DOHH2 (cell line): ENCODE results near the gene OR8D2.

Experiments
- H3F3A ChIP-seq: fragments of 200-600 bp; sonication (generic), shearing (Covaris generic); 2 replicates; pipeline ENCODE4 v1.6.0; 2016; ENCODE audit warnings: antibody characterized with exemption, mild to moderate bottlenecking; ENCODE audit not compliant: control insufficient read depth, insufficient read depth
- H3K27ac ChIP-seq: fragments of 200-600 bp; sonication (generic); 2 replicates; pipeline ENCODE4 v1.5.1; 2014; ENCODE audit warnings: low read depth, mild to moderate bottlenecking, low read length, moderate library complexity
- H3K27me3 ChIP-seq: fragments of 200-600 bp; sonication (generic); 2 replicates; pipeline ENCODE4 v1.6.1; 2014; ENCODE audit warnings: mild to moderate bottlenecking, low read length, mixed read lengths; ENCODE audit not compliant: control insufficient read depth
- H3K36me3 ChIP-seq: fragments of 200-600 bp; sonication (generic); 2 replicates; pipeline ENCODE4 v1.6.1; 2014; ENCODE audit warnings: mild to moderate bottlenecking, low read length, moderate library complexity, mixed read lengths; ENCODE audit not compliant: control insufficient read depth
- H3K4me1 ChIP-seq: fragments of 200-600 bp; sonication (generic); 2 replicates; pipeline ENCODE4 v1.6.1; 2014; ENCODE audit warnings: mild to moderate bottlenecking, low read length, mixed read lengths; ENCODE audit not compliant: control insufficient read depth
- H3K4me2 ChIP-seq: fragments of 200-600 bp; sonication (generic); 2 replicates; pipeline ENCODE4 v1.6.0; 2014; ENCODE audit warnings: mild to moderate bottlenecking, low read length, moderate library complexity
- H3K4me3 ChIP-seq: fragments of 200-600 bp; sonication (generic); 2 replicates; pipeline ENCODE4 v1.5.1; 2014; ENCODE audit warnings: mild to moderate bottlenecking, low read length, mixed read lengths
- H3K79me2 ChIP-seq: fragments of 200-600 bp; sonication (generic); 2 replicates; pipeline ENCODE4 v1.6.1; 2014; ENCODE audit warnings: mild to moderate bottlenecking, low read length, mixed read lengths; ENCODE audit not compliant: control insufficient read depth
- H3K9me2 ChIP-seq: fragments of 200-600 bp; sonication (generic); replicated peaks from 2 replicates; pipeline ENCODE4 v1.6.1; 2014; ENCODE audit warnings: mild to moderate bottlenecking, low read length, mixed read lengths; ENCODE audit not compliant: control insufficient read depth
- H3K9me3 ChIP-seq: fragments of 200-600 bp; sonication (generic); 2 replicates; pipeline ENCODE4 v1.6.1; 2014; ENCODE audit warnings: antibody characterized with exemption, low read length, mixed read lengths; ENCODE audit not compliant: control insufficient read depth, insufficient read depth
- H4K20me1 ChIP-seq: fragments of 200-600 bp; sonication (generic); 2 replicates; pipeline ENCODE4 v1.6.0; 2014; ENCODE audit warnings: low read depth, mild to moderate bottlenecking, antibody characterized with exemption, low read length, moderate library complexity; ENCODE audit not compliant: control insufficient read depth, insufficient read depth
- EZH2phosphoT487 ChIP-seq: fragments of 200-600 bp; sonication (generic); IDR thresholded peaks from 2 replicates; pipeline ENCODE4 v1.6.1; 2017; ENCODE audit warnings: borderline replicate concordance, mild to moderate bottlenecking, antibody characterized with exemption, low read length, moderate library complexity, mixed read lengths
- TF ChIP-seq, protein P1 (sequence below): fragments of 200-600 bp; sonication (generic); IDR thresholded peaks from one replicate; pipeline ENCODE4 v1.5.1; 2014; ENCODE audit warnings: antibody characterized with exemption, mild to moderate bottlenecking, low read depth, low read length; ENCODE audit not compliant: poor library complexity, severe bottlenecking

The OR8D2 gene

DNA sequence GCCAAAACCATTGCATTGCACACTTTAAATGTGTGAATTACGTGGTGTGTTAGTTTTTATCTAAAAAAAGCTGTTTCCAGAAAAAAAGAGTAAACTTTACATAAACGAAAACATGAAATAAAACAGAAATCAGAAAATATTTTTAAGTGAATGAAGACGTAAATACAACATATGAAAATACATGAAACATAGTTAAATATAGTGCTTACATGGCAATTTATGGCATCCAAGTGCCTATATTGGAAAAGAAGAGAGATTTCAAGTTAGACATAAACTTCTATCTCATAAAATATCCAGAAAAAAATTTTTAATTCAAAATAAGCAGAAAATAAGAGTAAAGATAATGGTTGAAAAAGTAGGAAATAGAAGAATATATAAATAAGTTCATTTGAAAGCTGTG lies 11.9 kb upstream of the OR8D2 start:
- no peak overlapping the region for H3K27ac ChIP-seq
- no peak for TF ChIP-seq EZH2phosphoT487
- TF ChIP-seq, protein P1, sequence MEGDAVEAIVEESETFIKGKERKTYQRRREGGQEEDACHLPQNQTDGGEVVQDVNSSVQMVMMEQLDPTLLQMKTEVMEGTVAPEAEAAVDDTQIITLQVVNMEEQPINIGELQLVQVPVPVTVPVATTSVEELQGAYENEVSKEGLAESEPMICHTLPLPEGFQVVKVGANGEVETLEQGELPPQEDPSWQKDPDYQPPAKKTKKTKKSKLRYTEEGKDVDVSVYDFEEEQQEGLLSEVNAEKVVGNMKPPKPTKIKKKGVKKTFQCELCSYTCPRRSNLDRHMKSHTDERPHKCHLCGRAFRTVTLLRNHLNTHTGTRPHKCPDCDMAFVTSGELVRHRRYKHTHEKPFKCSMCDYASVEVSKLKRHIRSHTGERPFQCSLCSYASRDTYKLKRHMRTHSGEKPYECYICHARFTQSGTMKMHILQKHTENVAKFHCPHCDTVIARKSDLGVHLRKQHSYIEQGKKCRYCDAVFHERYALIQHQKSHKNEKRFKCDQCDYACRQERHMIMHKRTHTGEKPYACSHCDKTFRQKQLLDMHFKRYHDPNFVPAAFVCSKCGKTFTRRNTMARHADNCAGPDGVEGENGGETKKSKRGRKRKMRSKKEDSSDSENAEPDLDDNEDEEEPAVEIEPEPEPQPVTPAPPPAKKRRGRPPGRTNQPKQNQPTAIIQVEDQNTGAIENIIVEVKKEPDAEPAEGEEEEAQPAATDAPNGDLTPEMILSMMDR, result no peak
- H3K4me2 ChIP-seq, result no peak overlapping the region
- no peaks in the 10 kb centered on the region for H4K20me1 ChIP-seq
- no peaks in the 10 kb centered on the region for H3K9me2 ChIP-seq
- H3K4me3 ChIP-seq, result no peak overlapping the region
- H3F3A ChIP-seq, result no peaks in the 10 kb centered on the region
- no peaks in the 10 kb centered on the region for H3K9me3 ChIP-seq
- H3K4me1 ChIP-seq, result peaks cover 22% of the 10 kb centered on the region
- peaks cover 6% of the 10 kb centered on the region; the same call in 1 of the 2 replicates for H3K27me3 ChIP-seq
- H3K79me2 ChIP-seq, result no peaks in the 10 kb centered on the region
- no peaks in the 10 kb centered on the region for H3K36me3 ChIP-seq

DNA sequence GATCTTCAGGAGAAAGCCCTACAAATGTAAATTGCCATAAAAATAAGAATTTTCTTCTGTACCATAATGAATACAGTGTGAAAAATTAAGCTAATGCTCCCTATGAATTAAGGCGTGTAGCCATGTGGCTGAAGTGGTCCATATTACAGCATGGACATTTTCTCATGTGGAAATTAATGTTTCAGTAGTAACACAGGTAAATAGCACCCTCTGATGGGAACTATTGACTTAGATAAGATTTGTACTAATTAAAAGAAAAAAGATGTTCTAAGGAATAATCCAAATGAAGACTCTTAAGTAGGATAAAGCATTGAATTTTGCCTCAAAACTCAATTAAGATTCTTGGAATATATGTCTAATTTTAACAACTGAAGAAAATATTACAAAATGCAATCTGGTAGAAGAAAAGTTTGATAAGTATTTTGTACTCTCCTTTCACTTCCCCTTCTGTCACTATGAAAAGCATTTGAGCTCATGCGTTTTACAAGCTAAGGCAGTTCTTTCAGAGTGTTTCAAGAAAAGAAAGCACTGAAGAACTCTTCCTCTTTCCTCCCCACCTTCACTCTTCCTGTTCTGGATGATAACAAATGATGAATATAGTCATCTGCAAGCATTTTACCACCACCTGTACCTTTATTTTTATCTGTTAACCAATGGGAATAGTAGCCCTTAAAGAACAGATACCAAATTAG lies 9.9 kb upstream of the OR8D2 start:
- peak overlapping the region; percentile 43 for H3K4me2 ChIP-seq
- no peaks in the 10 kb centered on the region for H3K79me2 ChIP-seq
- no peak overlapping the region for H3K27ac ChIP-seq
- no peaks in the 10 kb centered on the region for H4K20me1 ChIP-seq
- no peaks in the 10 kb centered on the region for H3F3A ChIP-seq
- H3K4me3 ChIP-seq, result peak overlapping the region; percentile 11; the same call in 1 of the 2 replicates
- H3K27me3 ChIP-seq, result peaks cover 14% of the 10 kb centered on the region; the same call in 1 of the 2 replicates
- no peaks in the 10 kb centered on the region for H3K36me3 ChIP-seq
- H3K9me2 ChIP-seq, result no peaks in the 10 kb centered on the region
- H3K9me3 ChIP-seq, result no peaks in the 10 kb centered on the region
- peaks cover 22% of the 10 kb centered on the region for H3K4me1 ChIP-seq
- TF ChIP-seq, protein P1, result peak; percentile 57
- TF ChIP-seq EZH2phosphoT487, result no peak

DNA sequence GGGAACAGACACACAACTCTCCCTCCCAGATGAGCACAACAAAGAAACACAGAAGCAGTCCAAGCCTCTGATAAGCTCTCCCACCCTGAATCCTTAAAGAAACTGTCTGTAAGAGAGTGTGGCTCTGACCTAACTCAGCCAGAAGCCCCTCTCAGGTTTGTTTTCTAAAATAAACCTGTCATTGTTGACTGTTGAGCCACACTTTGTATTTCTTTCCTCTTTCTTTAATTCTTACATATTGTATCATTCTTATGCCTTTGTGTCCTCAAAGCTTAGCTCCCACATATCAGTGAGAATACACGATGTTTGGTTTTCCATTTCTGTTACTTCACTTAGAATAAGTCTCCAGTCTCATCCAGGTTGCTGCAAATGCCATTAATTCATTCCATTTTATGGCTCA lies 7.8 kb upstream of the OR8D2 start:
- H3K36me3 ChIP-seq, result no peaks in the 10 kb centered on the region
- TF ChIP-seq, protein P1, result no peak
- TF ChIP-seq EZH2phosphoT487, result no peak
- H3K27me3 ChIP-seq, result peaks cover 17% of the 10 kb centered on the region; the same call in 1 of the 2 replicates
- peaks cover 22% of the 10 kb centered on the region for H3K4me1 ChIP-seq
- H4K20me1 ChIP-seq, result no peaks in the 10 kb centered on the region
- H3K27ac ChIP-seq, result no peak overlapping the region
- no peak overlapping the region for H3K4me3 ChIP-seq
- H3F3A ChIP-seq, result no peaks in the 10 kb centered on the region
- H3K9me2 ChIP-seq, result no peaks in the 10 kb centered on the region
- H3K9me3 ChIP-seq, result no peaks in the 10 kb centered on the region
- no peaks in the 10 kb centered on the region for H3K79me2 ChIP-seq
- no peak overlapping the region for H3K4me2 ChIP-seq
